ENCODE measurements around the gene GXYLT1.
"Not testable (repeated sequence)": the region's sequence is repeated elsewhere in the genome, so short reads cannot be mapped to it uniquely, and the experiment has no call there.

The GXYLT1 gene

DNA sequence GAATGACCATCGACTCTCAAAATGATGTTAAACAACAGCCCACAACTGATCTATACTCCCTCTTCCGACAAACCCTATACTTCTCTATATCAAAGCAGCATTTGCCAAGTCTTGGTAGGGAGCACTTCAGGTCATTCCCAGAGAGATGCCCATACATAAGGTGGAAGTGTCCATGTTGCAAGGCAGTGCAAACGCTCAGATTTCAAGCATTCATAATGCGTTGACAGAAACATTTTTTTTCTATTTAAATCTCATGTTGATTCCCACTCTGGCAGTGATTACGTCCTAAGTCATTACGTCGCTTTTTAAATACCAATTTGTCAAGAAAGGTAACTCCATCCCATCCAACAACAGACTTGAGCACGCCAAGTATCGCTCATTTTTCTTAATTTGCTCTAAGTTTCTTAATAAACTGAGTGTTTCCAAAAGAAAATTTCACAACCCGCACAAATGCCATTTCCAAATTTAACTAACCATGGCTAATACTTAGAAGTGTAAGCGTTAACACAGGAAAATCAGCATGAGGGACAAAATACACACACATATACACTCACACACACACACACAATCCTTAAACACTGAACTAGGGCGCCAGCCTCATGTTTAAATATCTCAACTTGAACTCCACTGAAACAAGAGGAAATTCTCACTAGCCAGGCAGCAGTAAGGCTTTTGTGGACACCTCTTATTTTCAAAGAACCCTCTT lies 1.1 kb downstream of the GXYLT1 start:
- DNase-seq (ENCODE audit: low spot score) = peak; percentile 14

DNA sequence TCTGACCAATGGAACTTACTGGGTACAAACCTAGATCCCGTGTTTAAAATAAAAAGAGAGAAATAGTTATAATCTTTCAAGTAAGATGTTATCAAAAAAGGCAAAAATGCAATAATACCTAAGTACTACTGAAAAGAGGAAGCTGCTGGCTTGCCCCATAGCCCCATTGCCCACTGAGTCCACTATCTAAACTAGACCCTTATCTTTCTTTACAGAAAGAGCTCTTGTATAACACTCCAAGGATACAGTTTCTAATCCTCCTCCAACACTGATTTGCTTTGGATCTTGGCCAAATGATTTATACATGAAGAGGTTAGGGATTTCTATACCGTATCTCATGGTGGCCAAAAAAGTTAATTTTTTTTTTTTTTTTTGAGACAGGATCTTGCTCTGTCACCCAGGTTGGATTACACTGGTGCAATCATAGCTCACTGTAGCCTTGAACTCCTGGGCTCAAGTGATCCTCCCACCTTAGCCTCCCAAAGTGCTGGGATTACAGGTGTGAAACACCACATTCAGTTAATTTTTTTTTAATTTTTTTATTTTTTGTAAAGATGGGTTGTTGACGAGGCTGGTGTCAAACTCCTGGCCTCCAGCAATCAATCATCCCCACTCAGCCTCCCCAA lies 2.6 kb downstream of the GXYLT1 start:
- no peak for DNase-seq (ENCODE audit: low spot score)

DNA sequence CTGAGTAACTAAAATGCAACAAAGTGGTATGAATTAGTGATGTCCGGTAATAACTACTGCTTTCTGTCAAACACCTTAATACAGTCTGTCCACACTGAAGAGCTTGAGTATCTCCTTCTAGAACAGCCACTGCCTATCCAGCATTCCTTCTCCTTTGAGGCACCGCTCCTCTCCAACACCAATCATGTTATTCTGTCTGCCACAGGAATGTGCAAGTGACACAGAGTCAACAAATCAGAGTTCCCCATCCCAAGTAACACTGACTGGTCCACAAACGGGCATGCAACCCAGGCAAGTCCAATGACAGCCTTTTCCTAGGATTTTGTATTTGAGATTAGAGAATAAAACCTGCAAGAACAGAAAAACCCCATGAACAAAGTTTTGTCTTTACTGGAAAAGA lies 3.8 kb downstream of the GXYLT1 start:
- peak; percentile 66 for DNase-seq (ENCODE audit: low spot score)

DNA sequence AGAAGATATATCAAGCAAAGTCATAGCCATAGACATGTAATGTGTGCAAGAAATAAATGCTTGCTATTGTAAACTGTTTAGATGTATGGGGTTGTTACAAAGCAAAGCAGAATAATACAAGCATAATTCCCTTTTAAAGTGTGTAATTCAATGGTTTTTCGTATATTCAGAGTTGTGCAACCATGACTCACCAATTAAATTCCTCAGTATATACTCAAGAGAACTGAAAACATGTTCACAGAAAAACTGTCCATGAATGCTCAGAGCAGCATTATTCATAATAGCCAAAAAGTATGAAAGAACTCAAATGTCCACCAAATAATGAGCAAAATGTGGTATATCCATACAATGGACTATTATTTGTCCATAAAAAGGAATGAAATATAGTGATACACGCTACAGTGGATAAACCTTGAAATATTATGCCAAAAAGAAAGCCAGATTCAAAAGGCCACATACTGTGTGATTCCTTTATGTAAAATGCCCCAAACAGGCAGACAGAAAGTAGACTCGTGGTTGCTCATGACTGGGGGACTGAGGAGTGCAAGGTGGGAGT lies 9.3 kb downstream of the GXYLT1 start:
- DNase-seq (ENCODE audit: low spot score) = peak; percentile 24

DNA sequence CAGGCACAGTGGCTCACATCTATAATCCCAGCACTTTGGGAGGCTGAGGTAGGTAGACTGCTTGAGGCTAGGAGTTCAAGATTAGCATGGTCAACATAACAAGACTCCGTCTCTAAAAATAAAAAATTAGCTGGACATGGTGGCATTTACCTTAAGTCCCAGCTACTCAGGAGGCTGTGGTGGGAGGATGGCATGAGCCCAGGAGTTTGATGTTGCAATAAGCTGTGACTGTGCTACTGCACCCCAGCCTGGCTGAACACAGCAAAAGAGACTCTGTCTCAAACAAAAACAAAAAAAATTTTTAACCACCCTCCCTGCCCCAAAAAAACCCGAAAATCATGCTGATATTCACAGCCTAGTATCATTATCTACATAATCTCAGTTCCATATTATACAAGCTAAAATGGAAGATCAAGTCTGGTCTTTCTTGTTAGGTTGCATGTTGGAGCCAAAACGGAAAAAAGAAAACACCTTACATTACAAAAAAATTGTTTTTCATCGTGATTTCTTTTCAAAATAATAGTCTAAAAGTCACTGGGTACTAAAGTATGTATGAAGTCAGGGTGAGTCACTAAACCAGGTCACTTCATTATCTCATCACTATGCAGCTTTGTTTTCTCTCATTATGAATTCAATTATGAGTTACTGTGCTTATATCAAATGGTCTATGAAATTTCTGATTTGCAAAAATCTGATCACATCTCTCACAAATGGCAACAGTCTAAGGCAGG lies 13.8 kb downstream of the GXYLT1 start:
- peak; percentile 22 for DNase-seq (ENCODE audit: low spot score)

DNA sequence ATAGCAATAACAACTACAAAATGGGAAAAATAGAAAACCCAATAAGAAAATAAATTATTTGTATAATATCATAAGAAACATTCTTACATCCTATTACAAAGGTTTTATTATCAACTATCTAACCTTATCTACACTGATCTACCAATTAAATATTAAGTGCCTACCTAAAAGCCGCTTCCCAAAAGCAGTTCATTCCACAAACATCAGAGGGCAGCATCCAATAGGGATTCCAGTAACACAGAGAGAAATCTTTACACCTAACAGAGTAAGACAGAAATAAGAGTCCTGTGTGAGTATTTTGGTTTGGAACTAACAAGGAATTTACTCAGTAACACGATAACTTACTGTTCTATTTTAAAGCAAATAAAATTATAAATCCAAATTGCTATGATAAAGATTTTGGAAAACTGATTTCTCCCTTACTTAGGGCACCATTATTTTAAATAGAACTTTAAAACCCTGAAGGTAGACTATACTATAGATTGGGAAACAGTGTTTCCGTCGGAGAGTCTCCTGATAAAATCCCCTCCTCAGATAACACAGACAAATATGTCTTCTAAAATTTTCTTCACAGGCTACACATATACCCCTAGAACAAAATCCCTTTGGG lies 15.0 kb downstream of the GXYLT1 start:
- DNase-seq (ENCODE audit: low spot score) = peak; percentile 21

DNA sequence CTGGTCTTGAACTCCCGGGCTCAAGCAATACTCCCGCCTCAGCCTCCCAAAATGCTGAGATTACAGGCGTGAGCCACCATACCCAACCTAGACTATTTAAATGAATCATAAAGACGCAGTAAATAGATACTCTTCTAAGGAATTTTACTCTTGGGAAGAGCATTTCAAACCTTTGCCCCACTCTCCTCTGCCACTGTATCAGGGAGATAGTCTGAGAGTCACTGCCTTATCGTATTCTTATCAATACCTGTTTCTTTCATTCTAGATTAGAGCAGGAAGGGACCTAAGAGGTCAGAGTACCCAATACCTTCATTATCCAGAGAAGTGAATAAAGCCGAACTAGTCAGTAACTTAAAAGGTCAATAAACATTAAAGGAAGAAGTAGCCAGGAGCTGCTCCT lies 15.8 kb downstream of the GXYLT1 start:
- no peak for DNase-seq (ENCODE audit: low spot score)

DNA sequence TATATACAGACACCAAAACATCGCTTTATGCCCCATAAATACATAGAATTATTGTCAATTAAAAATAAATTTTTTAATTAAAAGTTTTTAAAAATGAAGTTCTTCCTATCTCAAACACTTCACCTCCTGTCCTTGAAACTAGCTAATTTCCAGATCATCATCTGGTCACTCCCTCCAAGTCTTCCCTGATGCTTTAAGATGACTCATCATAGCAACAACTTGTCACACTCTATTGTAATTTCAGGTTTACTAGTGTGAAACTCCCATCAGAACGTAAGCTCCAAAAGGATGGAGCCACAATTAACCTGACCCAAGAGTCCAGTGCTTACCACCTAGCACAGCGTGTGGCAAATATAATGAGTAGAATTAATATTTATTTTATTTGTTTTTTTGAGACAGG lies 16.3 kb downstream of the GXYLT1 start:
- no peak for DNase-seq (ENCODE audit: low spot score)

DNA sequence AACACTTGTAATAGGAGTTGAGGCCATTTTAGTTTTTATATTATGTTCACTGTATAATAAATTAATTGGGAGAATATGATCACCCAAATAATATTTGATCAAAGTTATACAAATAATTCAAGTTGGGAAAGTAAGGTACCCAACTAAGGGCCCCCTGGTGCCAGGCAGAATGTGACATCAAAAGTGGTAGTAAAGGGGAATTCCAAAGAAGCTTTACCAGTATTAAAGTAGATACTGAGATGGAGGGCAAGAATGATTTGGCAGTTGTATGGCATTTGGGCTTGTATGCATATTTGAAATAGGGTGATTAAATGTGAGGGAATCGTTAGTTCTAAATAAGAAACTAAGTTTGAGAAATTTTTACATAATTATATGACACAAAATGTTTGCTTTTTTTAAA lies 17.7 kb downstream of the GXYLT1 start:
- no peak for DNase-seq (ENCODE audit: low spot score)

DNA sequence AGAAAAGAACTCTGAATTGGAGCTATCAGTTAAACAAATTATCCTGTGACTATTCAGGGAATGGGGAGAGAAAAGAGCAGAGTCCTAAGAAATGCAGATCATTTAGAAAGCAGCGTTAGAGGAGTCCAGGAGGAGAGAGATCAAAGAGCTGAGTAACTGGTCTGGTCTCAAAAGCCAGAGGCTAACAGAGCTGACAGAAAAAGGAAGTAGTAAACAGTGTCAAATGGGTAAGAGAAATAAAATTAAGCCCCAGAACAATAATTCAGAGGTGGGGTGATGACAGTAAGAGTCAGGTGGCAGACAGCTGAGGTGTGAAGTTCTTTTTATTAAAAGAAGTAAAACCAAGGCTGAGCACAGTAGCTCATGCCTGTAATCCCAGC lies 19.3 kb downstream of the GXYLT1 start:
- no peak for DNase-seq (ENCODE audit: low spot score)

DNA sequence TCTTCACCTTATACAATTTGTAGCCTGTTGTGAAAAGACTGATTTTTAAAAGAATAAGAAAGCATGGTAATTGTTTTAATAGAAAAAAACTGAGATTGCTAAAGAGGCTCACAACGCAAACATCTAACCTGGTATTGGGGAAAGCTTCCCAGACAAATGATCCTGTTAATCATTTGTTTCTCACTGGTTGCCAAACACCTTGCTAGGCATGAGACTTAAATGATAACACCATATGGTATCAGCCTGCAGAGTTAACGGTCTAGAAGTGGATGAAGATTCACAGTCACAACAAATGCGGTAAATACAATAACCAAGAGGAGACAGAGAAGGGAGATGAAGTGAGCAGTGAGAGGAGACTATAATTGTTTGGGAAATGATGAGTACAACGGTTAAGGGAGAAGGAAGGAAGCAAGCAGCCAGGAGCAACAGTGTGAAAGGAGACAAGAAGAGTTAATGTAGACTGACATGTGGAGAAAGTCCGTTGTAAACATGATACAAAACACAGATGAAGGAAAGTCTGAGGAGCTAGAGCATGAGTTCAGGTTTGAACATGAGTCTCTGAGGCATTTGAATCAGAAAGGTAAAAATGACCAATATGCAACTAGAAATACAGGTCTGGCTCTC lies 19.8 kb downstream of the GXYLT1 start:
- DNase-seq (ENCODE audit: low spot score) = no peak

DNA sequence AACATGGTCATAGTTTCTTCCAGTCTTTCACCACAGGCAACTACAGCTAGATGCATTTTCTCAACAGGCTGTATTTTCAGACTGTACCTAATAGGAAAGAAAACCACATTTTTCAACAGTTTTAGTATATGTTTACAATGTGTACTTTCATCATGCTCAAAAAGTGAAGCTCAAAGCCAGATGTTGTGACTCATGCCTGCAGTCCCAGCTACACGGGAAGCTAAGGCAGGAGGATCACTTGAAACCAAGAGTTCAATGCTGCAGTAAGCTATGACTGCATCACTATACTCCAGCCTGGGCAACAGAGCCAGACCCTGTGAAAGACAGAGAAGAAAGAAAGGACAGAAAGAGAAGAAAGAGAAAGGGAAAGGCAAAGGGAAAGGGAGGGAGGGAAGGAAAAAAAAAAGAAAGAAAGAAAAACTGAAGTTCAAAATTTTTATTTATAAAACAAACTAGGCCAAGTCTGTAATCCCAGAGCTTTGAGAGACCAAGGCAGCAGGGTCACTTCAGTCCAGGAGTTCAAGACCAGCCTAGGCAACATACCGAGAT lies 25.5 kb downstream of the GXYLT1 start:
- DNase-seq (ENCODE audit: low spot score) = no peak

DNA sequence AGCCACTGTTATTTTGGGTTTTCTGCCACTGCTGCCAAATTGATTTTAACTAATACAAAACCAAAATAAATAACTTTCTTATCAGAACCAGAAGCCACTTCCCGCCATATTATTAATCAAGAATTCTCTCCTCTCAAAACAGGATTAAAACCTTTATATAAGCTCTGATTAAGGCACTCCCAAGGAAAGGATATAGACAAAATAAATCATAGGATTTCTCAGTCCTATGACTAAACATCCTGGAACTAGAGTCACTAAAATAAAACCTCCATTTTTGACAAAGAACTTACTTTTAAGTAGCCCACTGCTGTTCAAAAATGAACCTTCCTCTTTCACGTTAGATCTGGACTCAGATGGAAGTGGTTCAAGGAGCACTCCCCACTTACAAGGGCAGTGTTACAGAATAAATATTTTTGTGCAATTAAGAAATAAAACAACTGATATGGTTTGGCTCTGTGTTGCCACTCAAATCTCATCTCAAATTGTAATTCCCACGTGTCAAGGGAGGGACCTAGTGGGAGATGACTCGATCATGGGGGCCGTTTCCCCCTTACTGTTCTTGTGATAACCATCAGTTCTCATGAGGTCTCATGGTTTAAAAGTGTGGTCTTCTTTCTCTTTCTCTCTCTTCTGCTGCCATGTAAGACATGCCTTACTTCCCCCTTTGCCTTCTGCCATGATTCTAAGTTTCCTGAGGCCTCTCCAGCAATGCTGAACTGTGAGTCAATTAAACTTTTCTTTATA lies 26.4 kb downstream of the GXYLT1 start:
- DNase-seq (ENCODE audit: low spot score) = no peak

DNA sequence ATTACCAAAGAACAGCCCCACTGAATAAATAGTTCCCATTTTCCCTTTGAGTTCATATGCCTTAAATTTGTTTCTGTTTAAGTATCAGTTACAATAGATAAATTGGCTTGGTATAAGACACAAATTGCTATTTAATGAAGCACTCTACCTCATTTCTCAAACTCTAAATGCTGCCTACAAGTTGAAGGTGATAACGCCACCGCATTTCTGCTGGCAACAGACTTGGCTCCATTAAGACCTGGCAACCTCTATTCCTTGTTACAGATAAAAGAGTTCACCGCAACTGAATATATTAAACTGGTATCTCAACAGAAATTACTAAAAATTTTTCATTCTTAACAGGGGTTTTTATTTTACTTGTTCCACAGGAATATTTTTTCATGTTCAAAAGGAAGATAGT lies 35.6 kb downstream of the GXYLT1 start:
- no peak for DNase-seq (ENCODE audit: low spot score)

DNA sequence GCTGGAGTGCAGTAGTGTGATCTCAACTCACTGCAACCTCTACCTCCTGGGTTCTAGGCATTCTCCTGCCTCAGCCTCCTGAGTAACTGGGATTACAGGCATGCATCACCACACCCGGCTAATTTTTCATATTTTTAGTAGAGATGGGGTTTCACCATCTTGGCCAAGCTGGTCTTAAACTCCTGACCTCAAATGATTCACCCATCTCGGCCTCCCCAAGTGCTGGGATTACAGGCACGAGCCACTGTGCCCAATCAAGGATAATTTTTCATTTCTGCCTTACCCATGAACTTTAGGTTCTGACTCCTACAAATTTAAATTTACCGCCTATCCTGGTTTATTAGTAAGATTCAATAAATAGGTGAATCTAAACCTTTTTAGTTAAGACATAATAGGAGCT lies 37.9 kb downstream of the GXYLT1 start:
- DNase-seq (ENCODE audit: low spot score) = not testable (repeated sequence)

DNA sequence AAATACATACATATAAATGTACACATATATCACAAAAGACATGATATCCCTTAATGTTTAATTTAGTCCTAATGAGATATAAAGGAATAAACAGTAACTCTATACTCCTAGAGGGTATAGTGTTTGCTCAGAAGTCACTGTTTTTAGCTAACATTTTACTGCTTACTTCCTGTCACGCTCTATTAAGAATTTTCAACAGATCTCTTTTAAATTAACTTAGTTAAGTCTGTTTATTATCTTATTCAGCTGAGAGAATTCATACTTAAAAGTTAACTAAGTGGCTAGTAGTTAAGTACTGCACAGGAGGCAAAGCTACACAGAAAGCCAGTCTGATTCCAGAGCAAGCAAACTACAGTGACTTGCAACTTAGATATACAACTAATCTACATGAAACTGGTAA lies 39.9 kb downstream of the GXYLT1 start:
- DNase-seq (ENCODE audit: low spot score) = no peak

DNA sequence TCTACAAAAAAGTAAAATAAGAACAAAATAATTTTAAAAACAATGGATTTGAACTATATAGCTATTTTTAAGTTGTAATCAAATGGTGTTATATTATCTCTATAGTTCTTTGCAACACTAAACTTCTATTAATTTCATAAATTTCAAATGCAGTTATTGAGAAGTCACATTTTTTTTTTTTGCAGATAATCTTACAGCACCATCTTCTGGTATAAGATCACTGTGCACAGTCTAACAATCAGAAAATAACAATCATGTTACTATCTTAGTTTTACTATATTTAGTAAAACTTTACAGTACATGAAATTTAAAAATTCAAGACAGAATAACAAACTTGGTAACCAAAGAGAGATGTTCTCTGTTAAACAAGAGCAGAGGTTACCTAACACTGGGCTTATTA lies 40.6 kb downstream of the GXYLT1 start:
- DNase-seq (ENCODE audit: low spot score) = no peak

DNA sequence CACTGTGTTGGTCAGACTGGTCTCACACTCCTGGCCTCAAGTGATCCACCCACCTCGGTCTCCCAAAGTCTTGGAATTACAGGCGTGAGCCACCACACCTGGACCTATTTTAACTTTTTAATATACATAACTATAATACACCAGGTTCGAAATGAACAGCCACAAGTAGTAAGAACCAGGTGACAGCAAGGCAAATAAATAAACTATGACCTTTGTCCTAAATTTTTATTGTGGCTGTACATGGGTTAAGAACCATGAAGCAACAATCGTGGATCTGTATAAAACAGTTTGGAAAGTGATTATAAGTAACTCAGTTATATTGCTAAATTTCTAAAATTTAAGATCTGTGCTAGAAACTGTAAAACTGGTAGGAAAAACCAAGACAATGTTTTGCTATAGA lies 41.5 kb downstream of the GXYLT1 start:
- DNase-seq (ENCODE audit: low spot score) = no peak

DNA sequence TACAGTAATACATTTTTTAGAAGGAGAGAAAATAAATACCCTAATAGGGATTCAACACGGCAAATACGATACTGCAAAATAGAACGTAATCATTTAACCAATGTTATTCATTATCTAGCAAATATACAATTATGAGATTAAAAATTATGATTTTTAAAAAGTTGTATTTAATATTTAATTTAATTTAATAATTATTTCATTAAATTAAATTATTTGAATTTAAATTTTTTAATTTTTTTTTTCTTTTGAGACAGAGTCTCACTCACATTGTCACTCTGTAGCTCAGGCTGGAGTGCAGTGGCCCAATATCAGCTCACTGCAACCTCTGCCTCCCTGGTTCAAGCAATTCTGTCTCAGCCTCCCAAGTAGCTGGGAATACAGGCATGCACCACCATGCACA lies 42.0 kb downstream of the GXYLT1 start:
- DNase-seq (ENCODE audit: low spot score) = no peak

DNA sequence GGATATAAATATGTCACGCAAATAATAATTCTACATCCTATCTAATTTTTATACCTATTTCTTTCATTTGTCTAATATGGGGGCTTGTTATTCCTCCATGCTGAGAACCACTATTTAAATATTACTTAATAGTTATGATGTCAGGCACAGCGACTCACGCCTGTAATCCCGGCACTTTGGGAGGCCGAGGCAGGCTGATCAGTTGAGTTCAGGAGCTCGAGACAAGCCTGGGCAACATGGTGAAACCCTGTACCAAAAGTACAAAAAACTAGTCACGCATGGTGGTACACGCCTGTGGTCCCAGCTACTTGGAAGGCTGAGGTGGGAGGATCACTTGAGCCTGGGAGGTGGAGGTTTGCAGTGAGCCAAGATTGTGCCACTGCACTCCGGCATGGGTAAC lies 45.2 kb downstream of the GXYLT1 start:
- no peak for DNase-seq (ENCODE audit: low spot score)

DNA sequence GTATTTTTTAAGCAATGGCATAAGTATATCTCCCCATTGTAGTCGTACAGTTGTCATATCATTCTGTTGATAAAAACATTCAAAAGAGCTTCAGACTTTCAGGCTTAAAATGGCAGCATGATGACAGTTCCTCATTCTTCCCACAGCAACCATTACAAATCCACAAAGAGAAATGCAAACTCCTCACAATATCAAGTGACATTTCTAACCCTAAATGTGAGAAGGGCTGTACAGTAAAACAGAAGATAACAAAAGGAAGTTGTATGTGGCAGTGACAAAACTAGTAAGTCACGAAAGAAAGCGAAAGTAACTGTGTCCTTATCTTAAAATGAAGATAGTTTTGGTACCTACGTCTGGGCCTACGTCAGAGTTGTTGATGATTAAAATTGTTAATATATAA lies 46.7 kb downstream of the GXYLT1 start:
- DNase-seq (ENCODE audit: low spot score) = no peak

Data from hepatic stellate cell (primary cell).